ENCODE measurements around the gene FAM89A. TPM values are rescaled to one million over a fixed set of nuclear protein-coding genes. Genes with fewer than 3 reads are reported as not detected.

The FAM89A gene
- total RNA-seq, 1 experiment from 2014 or later: 7.5 TPM

- peak; percentile 31 for DNase-seq
- Histone ChIP-seq H3K9me2 (replicated peaks; ENCODE audit: low read length) (no peaks in the 10 kb centered on the region), H3K4me3 (ENCODE audit: low read length) (peak overlapping the region; percentile 87), H3K4me1 (ENCODE audit: insufficient read depth, low read length) (peaks cover 6% of the 10 kb centered on the region; the same call in 1 of the 2 replicates), H3F3A (ENCODE audit: low read length, unreplicated experiment) (no peaks in the 10 kb centered on the region), H3K27ac (ENCODE audit: low read length) (no peak overlapping the region), H3K27me3 (ENCODE audit: low read length) (peaks cover 16% of the 10 kb centered on the region), H3K79me2 (ENCODE audit: low read length) (no peaks in the 10 kb centered on the region), H2AFZ (ENCODE audit: low read length) (peak overlapping the region; percentile 95), H3K36me3 (ENCODE audit: low read depth, low read length) (no peaks in the 10 kb centered on the region), H3K4me2 (ENCODE audit: low read length) (peak overlapping the region; percentile 97), H3K9ac (ENCODE audit: low read length) (peak overlapping the region; percentile 49; the same call in 1 of the 2 replicates), H4K20me1 (ENCODE audit: low read length) (no peaks in the 10 kb centered on the region), H3K9me3 (ENCODE audit: low read length) (no peaks in the 10 kb centered on the region)
- no TSS peak for BruUV-seq (replicated peaks)
- intact Hi-C loops (cut with micrococcal nuclease): no loop called here
- ChIA-PET CTCF (no interaction called here), POLR2A (ENCODE audit: unreplicated experiment) (no interaction called here)
- peak; percentile 73 for TF ChIP-seq EZH2 (IDR thresholded peaks at IDR 0.05; ENCODE audit: low read length, unreplicated experiment)
- no peak for TF ChIP-seq CTCF (conservative IDR thresholded peaks at IDR 0.05; ENCODE audit: low read depth, low read length)
- TF ChIP-seq EZH2phosphoT487 (IDR thresholded peaks at IDR 0.05; ENCODE audit: borderline replicate concordance, low read length): 0 out of 2 replicates have a peak, but pooled peaks have one; percentile 18
- ATAC-seq: peak; percentile 73
These were observed 664 bp downstream of the FAM89A start for GRCh38 chr1:231039161-231040018.

GRCh38 chr1:231037585-231038517, 2.2 kb downstream of the FAM89A start:
- ChIA-PET POLR2A (ENCODE audit: unreplicated experiment) (no interaction called here), CTCF (no interaction called here)
- no peak for DNase-seq
- intact Hi-C loops (cut with micrococcal nuclease): no loop called here
- Histone ChIP-seq H3K27me3 (ENCODE audit: low read length) (peaks cover 16% of the 10 kb centered on the region), H3K27ac (ENCODE audit: low read length) (no peak overlapping the region), H3F3A (ENCODE audit: low read length, unreplicated experiment) (no peaks in the 10 kb centered on the region), H3K9me2 (replicated peaks; ENCODE audit: low read length) (no peaks in the 10 kb centered on the region), H3K36me3 (ENCODE audit: low read depth, low read length) (no peaks in the 10 kb centered on the region), H2AFZ (ENCODE audit: low read length) (no peak overlapping the region), H3K9me3 (ENCODE audit: low read length) (no peaks in the 10 kb centered on the region), H3K4me1 (ENCODE audit: insufficient read depth, low read length) (peaks cover 6% of the 10 kb centered on the region; the same call in 1 of the 2 replicates), H3K4me3 (ENCODE audit: low read length) (no peak overlapping the region), H3K9ac (ENCODE audit: low read length) (no peak overlapping the region), H4K20me1 (ENCODE audit: low read length) (no peaks in the 10 kb centered on the region), H3K4me2 (ENCODE audit: low read length) (no peak overlapping the region), H3K79me2 (ENCODE audit: low read length) (no peaks in the 10 kb centered on the region)
- no peak for ATAC-seq
- BruUV-seq (replicated peaks): no TSS peak
- TF ChIP-seq EZH2phosphoT487 (IDR thresholded peaks at IDR 0.05; ENCODE audit: borderline replicate concordance, low read length) (no peak), CTCF (conservative IDR thresholded peaks at IDR 0.05; ENCODE audit: low read depth, low read length) (no peak), EZH2 (IDR thresholded peaks at IDR 0.05; ENCODE audit: low read length, unreplicated experiment) (no peak)

Measured in PC-3 (cell line).